K562 (cell line): ENCODE measurements around the gene RPRML. TPM values are rescaled to one million over a fixed set of nuclear protein-coding genes. Genes with fewer than 3 reads are reported as not detected.

ENCODE experiments used
- ATAC-seq: fragments of 200-7000 bp; cut with Tn5 transposase; 3 replicates; pipeline ENCODE4 v1.9.1; 2020; ENCODE audit warnings: moderate library complexity
- BruUV-seq: library from RNA; stranded (reverse); fragments of 400-500 nt; replicated peaks from 2 replicates; lab custom pipeline; 2021; lab: Mats Ljungman, UMichigan
- CTCF ChIA-PET: fragments of 300-600 bp; formaldehyde crosslinking; extraction: SDS; loops from one replicate; lab custom pipeline; 2021; ENCODE audit warnings: low intra/inter-chr PET ratio; lab: Yijun Ruan, JAX
- POLR2A ChIA-PET: fragments of 300-600, 350-650 bp; sonication (Branson Sonifier 250); formaldehyde crosslinking; extraction: SDS; loops from one replicate; lab custom pipeline; 2021; ENCODE audit warnings: antibody characterized with exemption, inconsistent platforms; lab: Yijun Ruan, JAX
- DNase-seq, 4 experiments: peaks; one replicate each; pipeline versions ENCODE4 v3.0.0 to v3.0.0-alpha.2; 2011 to 2018; ENCODE audit warnings: low spot score in 3 of 4, mixed read lengths in 3 of 4; ENCODE audit errors: extremely low read depth in 1 of 4
- FAIRE-seq: peaks from 2 replicates; lab custom pipeline; 2011; peaks lifted over from hg19 to GRCh38; lab: Jason Lieb, UNC
- H2AFZ ChIP-seq: 2 replicates; pipeline ENCODE4 v1.6.0; 2011; ENCODE audit warnings: low read depth, low read length, control low read depth, inconsistent platforms
- H3K27ac ChIP-seq: fragments of 200-600 bp; 3 replicates; pipeline ENCODE4 v1.8.0; 2011; ENCODE audit warnings: low read depth, mild to moderate bottlenecking, control low read depth, inconsistent platforms, low read length, moderate library complexity, mixed read lengths; ENCODE audit errors: extremely low read depth
- H3K27me3 ChIP-seq, 2 experiments: fragments of 300-600 bp in 1 of 2; 2 replicates in 1 of 2; 3 replicates in 1 of 2; pipeline versions ENCODE4 v1.6.0 to v1.8.0; 2011; ENCODE audit warnings: inconsistent platforms in 2 of 2, low read length in 2 of 2, mild to moderate bottlenecking in 1 of 2, mixed read lengths in 1 of 2, moderate library complexity in 1 of 2; ENCODE audit not compliant: control insufficient read depth in 2 of 2, insufficient read depth in 2 of 2
- H3K36me3 ChIP-seq: fragments of 300-600 bp; 3 replicates; pipeline ENCODE4 v1.8.0; 2011; ENCODE audit warnings: mild to moderate bottlenecking, low read length, inconsistent platforms; ENCODE audit not compliant: control insufficient read depth, insufficient read depth
- H3K4me1 ChIP-seq, 2 experiments: fragments of 200-600 bp in 1 of 2; replicated peaks in 1 of 2; 2 replicates in 1 of 2; 3 replicates in 1 of 2; pipeline versions ENCODE4 v1.5.1 to v1.8.0; 2011; ENCODE audit warnings: inconsistent platforms in 2 of 2, low read length in 2 of 2, mild to moderate bottlenecking in 1 of 2, mixed read lengths in 1 of 2, moderate library complexity in 1 of 2; ENCODE audit not compliant: control insufficient read depth in 2 of 2, insufficient read depth in 2 of 2
- H3K4me2 ChIP-seq: 2 replicates; pipeline ENCODE4 v1.6.1; 2011; ENCODE audit warnings: low read length, control low read depth, inconsistent platforms, mixed read lengths; ENCODE audit not compliant: insufficient read depth
- H3K4me3 ChIP-seq: fragments of 200-600 bp; sonication (generic), shearing (Covaris generic); 2 replicates; pipeline ENCODE4 v1.5.1; 2016; ENCODE audit warnings: control low read depth, inconsistent platforms
- H3K79me2 ChIP-seq: fragments of 200-600 bp; 3 replicates; pipeline ENCODE4 v1.8.0; 2011; ENCODE audit warnings: low read length, inconsistent platforms; ENCODE audit not compliant: control insufficient read depth, insufficient read depth
- H3K9ac ChIP-seq, 2 experiments: 2 replicates each; pipeline versions ENCODE4 v1.6.0 to v1.6.1; 2011; ENCODE audit warnings: low read depth in 2 of 2, low read length in 2 of 2, control low read depth in 1 of 2, inconsistent platforms in 1 of 2, mild to moderate bottlenecking in 1 of 2, mixed read lengths in 1 of 2; ENCODE audit not compliant: insufficient read depth in 1 of 2
- H3K9me1 ChIP-seq: one replicate; pipeline ENCODE4 v1.6.0; 2011; ENCODE audit warnings: inconsistent platforms, mild to moderate bottlenecking, low read length, moderate library complexity; ENCODE audit not compliant: control insufficient read depth, insufficient read depth
- H3K9me3 ChIP-seq: replicated peaks from 2 replicates; pipeline ENCODE4 v1.5.1; 2011; ENCODE audit warnings: low read depth, low read length, inconsistent platforms; ENCODE audit not compliant: control insufficient read depth, insufficient read depth
- H4K20me1 ChIP-seq: replicated peaks from 2 replicates; pipeline ENCODE4 v1.6.1; 2011; ENCODE audit warnings: low read length, inconsistent platforms, mixed read lengths; ENCODE audit not compliant: control insufficient read depth, insufficient read depth
- EP400 ChIP-seq: fragments of 450-650 bp; IDR thresholded peaks from 2 replicates; pipeline ENCODE4 v1.6.1; 2017; ENCODE audit warnings: antibody characterized with exemption, mild to moderate bottlenecking, moderate library complexity
- TCF7 ChIP-seq: sonication (generic); IDR thresholded peaks from 2 replicates; pipeline ENCODE4 v1.6.1; 2016; ENCODE audit warnings: antibody characterized with exemption, borderline replicate concordance
- USF1 ChIP-seq: sonication (generic); formaldehyde crosslinking; IDR thresholded peaks from 2 replicates; pipeline ENCODE4 v1.9.0; 2022; ENCODE audit warnings: mild to moderate bottlenecking, missing genetic modification reagents
- ZBTB26 ChIP-seq: fragments of 450-650 bp; formaldehyde crosslinking; IDR thresholded peaks from 2 replicates; pipeline ENCODE4 v1.4.0; 2022; ENCODE audit warnings: missing genetic modification characterization
- ZNF165 ChIP-seq: fragments of 250-450 bp; sonication (Bioruptor Pico); IDR thresholded peaks from 2 replicates; pipeline ENCODE4 v1.4.0; 2020; ENCODE audit warnings: borderline replicate concordance
- ZNF354B ChIP-seq: fragments of 250-450 bp; sonication (Bioruptor Pico); IDR thresholded peaks from 2 replicates; pipeline ENCODE4 v1.4.0; 2020
- ZNF695 ChIP-seq: fragments of 450-650 bp; formaldehyde crosslinking; IDR thresholded peaks from 2 replicates; pipeline ENCODE4 v1.4.0; 2020; ENCODE audit warnings: mild to moderate bottlenecking, moderate library complexity
- WGBS: fragments of 100-300 bp; shearing (Covaris generic); methylation state at CpG from one replicate; pipeline ENCODE4 v1.1.6; 2016; ENCODE audit warnings: low coverage, mixed read lengths; ENCODE audit not compliant: insufficient coverage; ENCODE audit errors: missing lambda C conversion rate; 5-methylcytosine and 5-hydroxymethylcytosine counted together
- in situ Hi-C: fragments of 300-500 bp; cut with MboI; formaldehyde crosslinking; loops from 4 replicates; pipeline ENCODE4 v1.15.0; 2018; ENCODE audit warnings: inconsistent platforms, mixed read lengths
- intact Hi-C: fragments of 100-400 bp; cut with micrococcal nuclease; formaldehyde crosslinking; loops from 2 replicates; pipeline ENCODE4 v1.14.2; 2022
- polyA plus RNA-seq, 8 experiments: library from polyadenylated mRNA; depleted of rRNA in 4 of 8; stranded (reverse) in 5 of 8; unstranded in 3 of 8; fragments of >200 nt; fragmentation: Nextera tagmentation in 2 of 8; fragmentation: Illumina TruSeq in 1 of 8; extraction: Ambion mirVana in 2 of 8; extraction: Trizol in 1 of 8; gene quantifications; 2 replicates each; pipeline versions ENCODE4 v1.2.1 to v1.2.3, GENCODE V29; 2011 to 2014; ENCODE audit warnings: inconsistent platforms in 1 of 8, missing spikeins in 1 of 8
- total RNA-seq, 7 experiments: library from RNA; depleted of rRNA in 6 of 7; stranded (reverse); fragments of >200 nt in 6 of 7; fragmentation: Illumina TruSeq in 2 of 7; extraction: Trizol in 2 of 7; gene quantifications; 2 replicates each; pipeline versions ENCODE4 v1.2.1 to v1.2.3, GENCODE V29; 2011 to 2021; ENCODE audit warnings: low replicate concordance in 1 of 7
- TF ChIP-seq, protein P1 (sequence below): sonication (generic); IDR thresholded peaks from 2 replicates; pipeline ENCODE4 v1.6.1; 2016

Gene RPRML
- total and polyA plus RNA-seq, 9 of the 15 experiments (the other 6 are each of a cell fraction or from before 2014, with no cell fraction given) = not detected

GRCh38 chr17:46984341-46984740, 5.3 kb upstream of the RPRML start:
- H3K4me2 ChIP-seq = no peak overlapping the region
- no TSS peak for BruUV-seq

More at GRCh38 chr17:46984341-46984740, 5.3 kb upstream of the RPRML start:
- no peaks in the 10 kb centered on the region for H3K36me3 ChIP-seq
- H3K4me3 ChIP-seq = no peak overlapping the region
- peaks cover 0 to 3% of the 10 kb centered on the region in 2 experiments; a peak in 2 of 5 replicates for H3K4me1 ChIP-seq
- intact Hi-C loops (no loop called here), in situ Hi-C loops (loop anchor here (25.0 kb wide), 1 partner anchor 628 kb away; no protein-coding TSS in a partner anchor)
- no peaks in the 10 kb centered on the region for H3K9me3 ChIP-seq
- WGBS = 4% methylated on average over 6 of the region's 6 CpGs
- H4K20me1 ChIP-seq = peaks cover 4% of the 10 kb centered on the region; the same call in 1 of the 2 replicates
- H3K79me2 ChIP-seq = no peaks in the 10 kb centered on the region
- no peak for ATAC-seq
- ChIA-PET POLR2A (interaction anchor here (1.0 to 1.4 kb wide), 2 partner anchors 14 to 78 kb away, joined by 3 to 5 read pairs; no protein-coding TSS in a partner anchor), CTCF (no interaction called here)
- TF ChIP-seq ZNF165 (CRISPR knock-in tag) (no peak), EP400 (no peak), ZBTB26 (CRISPR knock-in tag) (no peak), ZNF695 (CRISPR knock-in tag) (no peak), USF1 (CRISPR knock-in tag) (no peak), TCF7 (no peak), ZNF354B (no peak)
- TF ChIP-seq, protein P1, sequence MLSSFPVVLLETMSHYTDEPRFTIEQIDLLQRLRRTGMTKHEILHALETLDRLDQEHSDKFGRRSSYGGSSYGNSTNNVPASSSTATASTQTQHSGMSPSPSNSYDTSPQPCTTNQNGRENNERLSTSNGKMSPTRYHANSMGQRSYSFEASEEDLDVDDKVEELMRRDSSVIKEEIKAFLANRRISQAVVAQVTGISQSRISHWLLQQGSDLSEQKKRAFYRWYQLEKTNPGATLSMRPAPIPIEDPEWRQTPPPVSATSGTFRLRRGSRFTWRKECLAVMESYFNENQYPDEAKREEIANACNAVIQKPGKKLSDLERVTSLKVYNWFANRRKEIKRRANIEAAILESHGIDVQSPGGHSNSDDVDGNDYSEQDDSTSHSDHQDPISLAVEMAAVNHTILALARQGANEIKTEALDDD = no peak
- H3K27ac ChIP-seq = no peak overlapping the region
- FAIRE-seq = no peak
- H2AFZ ChIP-seq = no peak overlapping the region
- no peak overlapping the region for H3K9ac ChIP-seq
- H3K9me1 ChIP-seq = no peaks in the 10 kb centered on the region
- H3K27me3 ChIP-seq = peaks cover 27 to 51% of the 10 kb centered on the region in 2 experiments
- no peak for DNase-seq
